ENCODE results near the gene KIF5A. TPM values are rescaled to one million over a fixed set of nuclear protein-coding genes. Genes with fewer than 3 reads are reported as not detected.

Gene KIF5A
- total and polyA plus RNA-seq, 2 donors (not counting 3 experiments of a cell fraction or from before 2014, with no cell fraction given), result 0.07 to 0.35 TPM

GRCh38 chr12:57525615-57526383 is 24.0 kb upstream of the KIF5A start:
- no peak for TF ChIP-seq POLR2A (IDR thresholded peaks at IDR 0.05; ENCODE audit: low read depth, low read length)
- no peak for TF ChIP-seq EZH2 (IDR thresholded peaks at IDR 0.05; ENCODE audit: borderline replicate concordance, low read depth, low read length, severe bottlenecking)
- TF ChIP-seq CTCF (IDR thresholded peaks at IDR 0.05; ENCODE audit: extremely low read depth in 1 of 2, insufficient read depth in 1 of 2, low read depth in 1 of 2, low read length in 2 of 2), result no peak
- TF ChIP-seq POLR2AphosphoS5 (IDR thresholded peaks at IDR 0.05; ENCODE audit: insufficient read depth, low read depth, low read length), result no peak
- no peak for TF ChIP-seq MAX (IDR thresholded peaks at IDR 0.05; ENCODE audit: insufficient read depth, insufficient read length)
- H3K4me2 ChIP-seq (ENCODE audit: insufficient read depth, low read length), result no peak overlapping the region
- CTCF ChIA-PET, result interaction anchor here (1.5 kb wide), 2 partner anchors 13 to 21 kb away, joined by 4 to 6 read pairs; partner anchors contain the start of gene DCTN2

More at GRCh38 chr12:57525615-57526383, 24.0 kb upstream of the KIF5A start:
- no peaks in the 10 kb centered on the region for H4K20me1 ChIP-seq (replicated peaks; ENCODE audit: control insufficient read depth, extremely low read depth, insufficient read depth, low read length)
- peaks cover 15 to 41% of the 10 kb centered on the region in 2 experiments for H3K36me3 ChIP-seq (ENCODE audit: control insufficient read depth in 2 of 2, extremely low read depth in 1 of 2, insufficient read depth in 2 of 2, low read length in 2 of 2)
- peaks cover 20% of the 10 kb centered on the region for H3K79me2 ChIP-seq (ENCODE audit: control insufficient read depth, insufficient read depth, low read length)
- FAIRE-seq (no peak), DNase-seq (ENCODE audit: low read depth, low spot score) (no peak)
- H3K4me1 ChIP-seq (ENCODE audit: control insufficient read depth, extremely low read depth, insufficient read depth, low read length), result peaks cover 25% of the 10 kb centered on the region
- H3K9me1 ChIP-seq (replicated peaks; ENCODE audit: control insufficient read depth, extremely low read depth, insufficient read depth, low read length), result no peaks in the 10 kb centered on the region
- H2AFZ ChIP-seq (ENCODE audit: low read depth, low read length), result no peak overlapping the region
- H3K9ac ChIP-seq (replicated peaks; ENCODE audit: extremely low read depth, insufficient read depth, low read length), result no peak overlapping the region
- dilution Hi-C loops (cut with MboI; ENCODE audit: extremely low pct_ligation_motif_present, low sequenced_read_pairs) (no loop called here), intact Hi-C loops (cut with micrococcal nuclease) (no loop called here)
- no peak overlapping the region for H3K27ac ChIP-seq (ENCODE audit: insufficient read depth, low read depth, low read length)
- no TSS peak for BruUV-seq (replicated peaks)
- no peak overlapping the region for H3K4me3 ChIP-seq (replicated peaks in 1 of 3; ENCODE audit: insufficient read depth in 1 of 3, low read depth in 1 of 3, low read length in 3 of 3)
- no peaks in the 10 kb centered on the region for H3K27me3 ChIP-seq (ENCODE audit: control insufficient read depth in 2 of 2, insufficient read depth in 2 of 2, low read length in 2 of 2)
- POLR2A ChIA-PET, result no interaction called here
- H3K9me3 ChIP-seq (replicated peaks; ENCODE audit: control insufficient read depth, insufficient read depth, low read length), result no peaks in the 10 kb centered on the region

All from endothelial cell of umbilical vein (primary cell).